Hepatocyte (in vitro differentiated cells): Measurements from ENCODE around the gene SLC7A4.

Source experiments
- EZH2 ChIP-seq: fragments of 200-600 bp; sonication (generic); IDR thresholded peaks from 2 replicates; pipeline ENCODE4 v1.6.1; 2016; ENCODE audit warnings: antibody characterized with exemption, mild to moderate bottlenecking, borderline replicate concordance
- EZH2phosphoT487 ChIP-seq: fragments of 200-600 bp; sonication (generic); IDR thresholded peaks from one replicate; pipeline ENCODE4 v1.6.1; 2018; ENCODE audit warnings: antibody characterized with exemption, mild to moderate bottlenecking, low read depth, moderate library complexity; ENCODE audit not compliant: unreplicated experiment, severe bottlenecking
- TF ChIP-seq, protein P1 (sequence below): fragments of 200-600 bp; sonication (generic); IDR thresholded peaks from 2 replicates; pipeline ENCODE4 v1.5.1; 2016; ENCODE audit warnings: antibody characterized with exemption, mild to moderate bottlenecking; ENCODE audit not compliant: poor library complexity

DNA sequence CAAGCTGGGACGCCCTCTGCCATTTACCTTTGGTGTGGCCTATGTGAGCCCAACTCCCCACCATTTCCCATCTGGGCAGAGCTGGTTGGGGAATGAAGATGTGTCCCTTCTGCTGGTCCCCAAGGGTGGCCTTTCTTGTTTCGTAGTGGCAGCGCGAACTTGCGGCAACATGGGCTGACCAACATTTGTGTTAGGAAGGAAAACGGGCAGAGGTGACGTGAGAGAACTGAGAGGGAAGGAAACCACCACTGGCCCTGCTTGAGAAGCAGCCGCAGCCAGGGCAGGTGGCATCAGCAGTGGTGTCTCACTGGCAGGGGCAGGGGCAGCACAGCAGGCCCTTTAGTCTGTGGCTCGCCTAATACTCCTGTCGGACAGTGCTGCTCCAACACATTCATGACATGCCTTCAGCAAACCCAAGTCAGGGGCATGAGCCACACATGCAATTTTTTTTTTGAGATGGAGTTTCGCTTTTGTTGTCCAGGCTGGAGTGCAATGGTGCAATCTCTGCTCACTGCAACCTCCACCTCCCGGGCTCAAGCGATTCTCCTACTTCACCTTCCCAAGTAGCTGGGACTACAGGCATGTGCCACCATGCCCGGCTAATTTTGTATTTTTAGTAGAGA lies 43.3 kb upstream of the SLC7A4 start:
- TF ChIP-seq, protein P1, sequence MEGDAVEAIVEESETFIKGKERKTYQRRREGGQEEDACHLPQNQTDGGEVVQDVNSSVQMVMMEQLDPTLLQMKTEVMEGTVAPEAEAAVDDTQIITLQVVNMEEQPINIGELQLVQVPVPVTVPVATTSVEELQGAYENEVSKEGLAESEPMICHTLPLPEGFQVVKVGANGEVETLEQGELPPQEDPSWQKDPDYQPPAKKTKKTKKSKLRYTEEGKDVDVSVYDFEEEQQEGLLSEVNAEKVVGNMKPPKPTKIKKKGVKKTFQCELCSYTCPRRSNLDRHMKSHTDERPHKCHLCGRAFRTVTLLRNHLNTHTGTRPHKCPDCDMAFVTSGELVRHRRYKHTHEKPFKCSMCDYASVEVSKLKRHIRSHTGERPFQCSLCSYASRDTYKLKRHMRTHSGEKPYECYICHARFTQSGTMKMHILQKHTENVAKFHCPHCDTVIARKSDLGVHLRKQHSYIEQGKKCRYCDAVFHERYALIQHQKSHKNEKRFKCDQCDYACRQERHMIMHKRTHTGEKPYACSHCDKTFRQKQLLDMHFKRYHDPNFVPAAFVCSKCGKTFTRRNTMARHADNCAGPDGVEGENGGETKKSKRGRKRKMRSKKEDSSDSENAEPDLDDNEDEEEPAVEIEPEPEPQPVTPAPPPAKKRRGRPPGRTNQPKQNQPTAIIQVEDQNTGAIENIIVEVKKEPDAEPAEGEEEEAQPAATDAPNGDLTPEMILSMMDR = no peak
- no peak for TF ChIP-seq EZH2
- no peak for TF ChIP-seq EZH2phosphoT487
